A673 (cell line): ENCODE data around the gene SPIRE1. TPM values are rescaled to one million over a fixed set of nuclear protein-coding genes. Genes with fewer than 3 reads are reported as not detected.

Source experiments
- BruUV-seq: library from RNA; stranded (reverse); fragments of 400-500 nt; replicated peaks from 2 replicates; lab custom pipeline; 2021; lab: Mats Ljungman, UMichigan
- CTCF ChIA-PET: fragments of 300-600 bp; sonication (Branson Sonifier 250); formaldehyde crosslinking; loops from one replicate; lab custom pipeline; 2022; ENCODE audit warnings: antibody characterized with exemption; lab: Charles Lee
- POLR2A ChIA-PET: fragments of 300-600 bp; sonication (Branson Sonifier 250); formaldehyde crosslinking; loops from one replicate; lab custom pipeline; 2022; ENCODE audit warnings: antibody characterized with exemption; ENCODE audit not compliant: low non-redundant PET; lab: Charles Lee
- DNase-seq: peaks from one replicate; pipeline ENCODE4 v3.0.0-alpha.2; 2015; ENCODE audit warnings: low spot score
- H3K27ac ChIP-seq: fragments of 200-600 bp; sonication (generic); 2 replicates; pipeline ENCODE4 v1.5.1; 2016; ENCODE audit warnings: mixed run types, low read depth, mild to moderate bottlenecking, mixed read lengths, antibody characterized with exemption, low read length; ENCODE audit not compliant: poor library complexity, severe bottlenecking
- H3K27me3 ChIP-seq: fragments of 200-600 bp; sonication (generic); replicated peaks from 2 replicates; pipeline ENCODE4 v1.6.1; 2017; ENCODE audit warnings: mixed run types, low read depth, mild to moderate bottlenecking, mixed read lengths, antibody characterized with exemption, low read length; ENCODE audit not compliant: insufficient read depth, poor library complexity
- H3K36me3 ChIP-seq: fragments of 200-600 bp; sonication (generic); 2 replicates; pipeline ENCODE4 v1.6.1; 2016; ENCODE audit warnings: mixed run types, mild to moderate bottlenecking, mixed read lengths, antibody characterized with exemption, low read length; ENCODE audit not compliant: insufficient read depth, poor library complexity, severe bottlenecking
- H3K4me1 ChIP-seq: fragments of 200-600 bp; sonication (generic); 2 replicates; pipeline ENCODE4 v1.6.1; 2017; ENCODE audit warnings: mixed run types, mild to moderate bottlenecking, mixed read lengths, antibody characterized with exemption, low read length; ENCODE audit not compliant: insufficient read depth, poor library complexity, severe bottlenecking
- H3K4me3 ChIP-seq: fragments of 200-600 bp; sonication (generic); 2 replicates; pipeline ENCODE4 v1.5.1; 2016; ENCODE audit warnings: low read depth, mixed run types, mild to moderate bottlenecking, mixed read lengths, low read length; ENCODE audit not compliant: poor library complexity, severe bottlenecking
- H3K9me3 ChIP-seq: fragments of 200-600 bp; sonication (generic); 2 replicates; pipeline ENCODE4 v1.6.1; 2016; ENCODE audit warnings: mixed run types, low read depth, mild to moderate bottlenecking, mixed read lengths, antibody characterized with exemption, low read length; ENCODE audit not compliant: poor library complexity, severe bottlenecking
- CTCF ChIP-seq: fragments of 300-800, 200-600 bp; sonication (generic); conservative IDR thresholded peaks from 2 replicates; pipeline ENCODE4 v1.5.1; 2017; ENCODE audit warnings: low read depth, mild to moderate bottlenecking, antibody characterized with exemption, low read length, moderate library complexity, mixed read lengths
- EZH2 ChIP-seq: fragments of 200-600 bp; sonication (generic); IDR thresholded peaks from 2 replicates; pipeline ENCODE4 v1.6.1; 2017; ENCODE audit warnings: borderline replicate concordance, low read depth, mild to moderate bottlenecking, mixed read lengths, antibody characterized with exemption, low read length; ENCODE audit not compliant: poor library complexity, severe bottlenecking
- intact Hi-C: fragments of 100-400 bp; cut with micrococcal nuclease; formaldehyde crosslinking; loops from one replicate; pipeline ENCODE4 v1.10.0; 2022; ENCODE audit not compliant: unreplicated experiment
- total RNA-seq: library from RNA; stranded (reverse); gene quantifications from 2 replicates; pipeline ENCODE4 v1.2.3, GENCODE V29; 2021

Gene SPIRE1
- total RNA-seq, 1 experiment from 2014 or later: 18.1 TPM

GRCh38 chr18:12637393-12637792 lies 20.5 kb downstream of the SPIRE1 start:
- CTCF ChIA-PET: no interaction called here
- Histone ChIP-seq H3K9me3 (no peaks in the 10 kb centered on the region), H3K27me3 (no peaks in the 10 kb centered on the region), H3K36me3 (no peaks in the 10 kb centered on the region), H3K4me3 (no peak overlapping the region), H3K27ac (no peak overlapping the region), H3K4me1 (no peaks in the 10 kb centered on the region)
- intact Hi-C loops: no loop called here
- DNase-seq: no peak
- POLR2A ChIA-PET: interaction anchor here (0.7 kb wide), 1 partner anchor 323 kb away, joined by 13 read pairs; no protein-coding TSS in a partner anchor
- no TSS peak for BruUV-seq
- no peak for TF ChIP-seq CTCF
- no peak for TF ChIP-seq EZH2

- Histone ChIP-seq H3K36me3 (no peaks in the 10 kb centered on the region), H3K27ac (no peak overlapping the region), H3K9me3 (no peaks in the 10 kb centered on the region), H3K27me3 (no peaks in the 10 kb centered on the region), H3K4me3 (no peak overlapping the region), H3K4me1 (peaks cover 17% of the 10 kb centered on the region)
- BruUV-seq: no TSS peak
- ChIA-PET POLR2A (no interaction called here), CTCF (no interaction called here)
- DNase-seq: no peak
- TF ChIP-seq CTCF (no peak), EZH2 (no peak)
- intact Hi-C loops: no loop called here
These were observed 26.0 kb downstream of the SPIRE1 start for GRCh38 chr18:12631831-12632477.

GRCh38 chr18:12630136-12630535 lies 27.8 kb downstream of the SPIRE1 start:
- Histone ChIP-seq H3K4me3 (no peak overlapping the region), H3K9me3 (no peaks in the 10 kb centered on the region), H3K36me3 (no peaks in the 10 kb centered on the region), H3K27ac (no peak overlapping the region), H3K27me3 (no peaks in the 10 kb centered on the region), H3K4me1 (peaks cover 20% of the 10 kb centered on the region)
- BruUV-seq: no TSS peak
- peak; percentile 31 for DNase-seq
- intact Hi-C loops: no loop called here
- POLR2A ChIA-PET: no interaction called here
- no peak for TF ChIP-seq EZH2
- TF ChIP-seq CTCF: no peak
- CTCF ChIA-PET: no interaction called here
